Measurements from ENCODE around the gene KLHDC7B. TPM values are rescaled to one million over a fixed set of nuclear protein-coding genes. Genes with fewer than 3 reads are reported as not detected.
A peak's percentile ranks its signal among the peaks of the same experiment; 100 is the strongest.

The KLHDC7B gene
- total RNA-seq, 1 experiment from 2014 or later, result 1.8 TPM

GRCh38 chr22:50505276-50505775 lies 40.4 kb upstream of the KLHDC7B start:
- ChIA-PET CTCF (no interaction called here), POLR2A (no interaction called here)
- in situ Hi-C loops (cut with HindIII; ENCODE audit: low pct_unique_long_range_greater_than_20kb, low sequenced_read_pairs) (no loop called here), intact Hi-C loops (cut with micrococcal nuclease; ENCODE audit: unreplicated experiment) (no loop called here)
- ATAC-seq (no peak), DNase-seq (ENCODE audit: low read depth, low spot score) (no peak)
- Histone ChIP-seq H3K4me3 (ENCODE audit: low read depth in 2 of 2, low read length in 2 of 2) (no peak overlapping the region), H3K27ac (ENCODE audit: low read length) (no peak overlapping the region), H3K4me1 (ENCODE audit: control insufficient read depth, insufficient read depth, low read length) (peaks cover 5% of the 10 kb centered on the region), H3K36me3 (ENCODE audit: control insufficient read depth, insufficient read depth, low read length) (peaks cover 4% of the 10 kb centered on the region), H3K27me3 (ENCODE audit: control insufficient read depth, insufficient read depth, low read length) (no peaks in the 10 kb centered on the region), H3K9me3 (ENCODE audit: control insufficient read depth, insufficient read depth, low read depth, low read length) (no peaks in the 10 kb centered on the region)
- no TSS peak for BruUV-seq (replicated peaks)
- TF ChIP-seq REST (IDR thresholded peaks at IDR 0.05; ENCODE audit: insufficient read depth in 1 of 2, low read depth in 2 of 2, low read length in 1 of 2), result no peak
- no peak for TF ChIP-seq CTCF (IDR thresholded peaks at IDR 0.05)
- no peak for TF ChIP-seq TCF7L2 (IDR thresholded peaks at IDR 0.05; ENCODE audit: low read depth, low read length)
- TF ChIP-seq POLR2AphosphoS5 (IDR thresholded peaks at IDR 0.05; ENCODE audit: low read depth, low read length), result no peak
- no peak for TF ChIP-seq SIN3A (IDR thresholded peaks at IDR 0.05; ENCODE audit: borderline replicate concordance, insufficient read depth, low read depth, low read length)

- ATAC-seq (no peak), DNase-seq (ENCODE audit: low read depth, low spot score) (no peak)
- TF ChIP-seq REST (IDR thresholded peaks at IDR 0.05; ENCODE audit: insufficient read depth in 1 of 2, low read depth in 2 of 2, low read length in 1 of 2), result no peak
- TF ChIP-seq POLR2AphosphoS5 (IDR thresholded peaks at IDR 0.05; ENCODE audit: low read depth, low read length), result no peak
- TF ChIP-seq SIN3A (IDR thresholded peaks at IDR 0.05; ENCODE audit: borderline replicate concordance, insufficient read depth, low read depth, low read length), result no peak
- TF ChIP-seq CTCF (IDR thresholded peaks at IDR 0.05), result no peak
- no peak for TF ChIP-seq TCF7L2 (IDR thresholded peaks at IDR 0.05; ENCODE audit: low read depth, low read length)
- Histone ChIP-seq H3K4me1 (ENCODE audit: control insufficient read depth, insufficient read depth, low read length) (peaks cover 5% of the 10 kb centered on the region), H3K27me3 (ENCODE audit: control insufficient read depth, insufficient read depth, low read length) (no peaks in the 10 kb centered on the region), H3K36me3 (ENCODE audit: control insufficient read depth, insufficient read depth, low read length) (peaks cover 4% of the 10 kb centered on the region), H3K27ac (ENCODE audit: low read length) (no peak overlapping the region), H3K9me3 (ENCODE audit: control insufficient read depth, insufficient read depth, low read depth, low read length) (no peaks in the 10 kb centered on the region), H3K4me3 (ENCODE audit: low read depth in 2 of 2, low read length in 2 of 2) (peak overlapping the region; percentile 85 to 91; a peak in 3 of 4 replicates)
- no TSS peak for BruUV-seq (replicated peaks)
- intact Hi-C loops (cut with micrococcal nuclease; ENCODE audit: unreplicated experiment), result no loop called here
- CTCF ChIA-PET, result no interaction called here
- in situ Hi-C loops (cut with HindIII; ENCODE audit: low pct_unique_long_range_greater_than_20kb, low sequenced_read_pairs), result no loop called here
- POLR2A ChIA-PET, result no interaction called here
Measured at GRCh38 chr22:50505776-50506610, 39.7 kb upstream of the KLHDC7B start.

Measured in Panc1 (cell line).